ENCODE data around the gene ITPRID2. TPM values are rescaled to one million over a fixed set of nuclear protein-coding genes. Genes with fewer than 3 reads are reported as not detected.

ITPRID2 gene
- total RNA-seq, 1 experiment from 2014 or later = 168 TPM

DNA sequence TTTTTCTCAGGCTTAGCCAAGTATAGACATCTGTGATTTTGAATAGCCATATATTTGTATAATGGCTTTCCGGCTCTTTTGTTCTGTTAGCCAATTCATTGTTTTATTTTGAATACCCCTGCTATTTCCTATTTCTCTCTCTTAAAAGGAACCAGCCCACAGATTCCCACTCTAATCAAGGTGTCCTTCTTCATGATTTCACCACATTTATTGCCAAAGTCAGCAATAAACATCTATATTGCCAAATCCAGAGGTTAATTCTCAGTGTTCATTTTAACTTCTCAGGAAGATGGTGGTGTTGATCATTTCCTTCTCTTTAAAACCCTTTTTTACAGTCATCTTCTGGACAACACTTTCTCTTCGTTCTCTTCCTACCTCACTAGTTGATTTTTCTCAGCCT is 13.1 kb upstream of the ITPRID2 start:
- DNase-seq (ENCODE audit: extremely low read depth, low read depth) = no peak

DNA sequence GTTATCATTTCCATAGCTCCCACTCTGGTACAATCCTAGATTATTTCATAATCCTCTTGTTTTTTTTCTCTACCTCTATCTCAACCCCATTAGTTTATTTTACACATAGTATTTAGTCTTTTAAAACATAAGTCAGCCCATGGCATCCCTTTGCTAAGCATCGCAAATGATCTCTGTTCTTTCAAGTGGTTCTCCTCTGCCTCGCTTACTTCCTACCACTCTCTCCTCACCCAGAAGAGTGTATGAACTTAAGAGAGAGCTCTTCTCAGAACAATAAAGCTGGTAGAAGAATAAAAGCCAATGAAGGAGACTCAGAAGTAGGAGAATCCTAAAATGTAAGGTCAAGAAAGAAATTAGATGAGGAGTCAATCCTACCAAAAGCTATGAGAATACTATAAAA is 12.2 kb upstream of the ITPRID2 start:
- no peak for DNase-seq (ENCODE audit: extremely low read depth, low read depth)

- no peak for DNase-seq (ENCODE audit: extremely low read depth, low read depth)
These were observed 9.1 kb upstream of the ITPRID2 start for GRCh38 chr2:181882246-181883020.

- DNase-seq (ENCODE audit: extremely low read depth, low read depth) = no peak
These were observed 6.9 kb upstream of the ITPRID2 start for GRCh38 chr2:181884601-181885000.

GRCh38 chr2:181885096-181885495 is 6.4 kb upstream of the ITPRID2 start:
- DNase-seq (ENCODE audit: extremely low read depth, low read depth) = no peak

DNA sequence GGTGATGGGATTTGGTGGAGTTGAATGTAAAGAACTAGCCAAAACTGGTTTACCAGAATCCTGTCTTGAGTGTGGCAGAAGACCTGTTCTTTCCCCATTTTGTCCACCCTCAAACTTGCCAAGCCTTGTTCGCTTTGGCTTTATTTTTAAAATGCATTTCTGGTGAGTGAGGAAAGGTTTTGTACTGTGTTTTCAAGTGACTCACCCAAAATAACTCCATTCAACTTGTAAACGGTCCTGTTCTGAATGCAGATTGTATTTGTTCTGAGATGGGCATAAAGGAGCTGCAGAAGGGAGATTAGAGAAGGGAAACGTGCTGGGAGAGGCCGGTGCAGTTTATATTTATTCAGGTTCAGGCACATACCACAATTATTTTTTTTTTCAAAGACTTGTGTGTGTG is 5.3 kb upstream of the ITPRID2 start:
- DNase-seq (ENCODE audit: extremely low read depth, low read depth) = no peak

- DNase-seq (ENCODE audit: extremely low read depth, low read depth) = no peak
These were observed 4.5 kb upstream of the ITPRID2 start for GRCh38 chr2:181887045-181887444.

- DNase-seq (ENCODE audit: extremely low read depth, low read depth) = no peak
These were observed 1.8 kb upstream of the ITPRID2 start for GRCh38 chr2:181889776-181890175.

- DNase-seq (ENCODE audit: extremely low read depth, low read depth) = no peak
These were observed 1.3 kb upstream of the ITPRID2 start for GRCh38 chr2:181890271-181890670.

DNA sequence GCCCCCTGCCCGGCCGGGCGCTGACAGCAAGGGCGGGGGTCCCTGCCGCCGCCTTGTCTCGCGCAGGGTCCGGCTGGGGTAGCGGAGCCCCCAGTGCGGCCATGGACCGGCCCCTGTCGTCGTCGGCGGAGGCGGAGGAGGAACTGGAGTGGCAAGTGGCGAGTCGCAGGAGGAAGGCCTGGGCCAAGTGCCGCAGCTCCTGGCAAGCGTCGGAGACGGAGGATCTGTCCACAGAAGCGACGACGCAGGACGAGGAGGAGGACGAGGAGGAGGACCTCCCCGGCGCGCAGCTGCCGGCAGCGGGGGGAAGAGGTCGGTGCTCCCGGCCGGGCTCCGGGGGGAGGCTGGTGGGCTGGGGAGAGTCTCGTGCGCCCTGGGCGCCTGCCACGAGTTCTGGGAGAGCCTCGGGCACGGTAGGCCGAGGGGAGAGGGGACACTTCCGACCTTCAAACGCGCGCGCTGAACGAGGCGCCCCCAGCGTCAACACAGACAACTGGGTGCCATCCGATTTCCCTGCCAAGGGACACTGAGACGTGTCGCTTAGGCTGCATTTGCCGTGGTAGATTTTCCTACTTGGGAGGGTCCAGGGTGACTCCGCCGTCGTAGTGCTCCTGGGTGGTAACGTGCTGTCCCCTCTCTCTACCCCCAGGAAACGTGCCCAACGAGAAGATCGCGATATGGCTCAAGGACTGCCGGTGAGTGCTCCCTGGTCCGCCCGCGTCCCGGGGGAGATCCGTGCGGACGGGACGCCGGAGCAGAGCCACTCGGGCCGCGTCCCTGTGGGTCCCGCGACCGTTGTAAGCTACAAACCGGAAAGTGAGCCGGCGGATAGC is 652 bp downstream of the ITPRID2 start:
- peak; percentile 57 for DNase-seq (ENCODE audit: extremely low read depth, low read depth)

DNA sequence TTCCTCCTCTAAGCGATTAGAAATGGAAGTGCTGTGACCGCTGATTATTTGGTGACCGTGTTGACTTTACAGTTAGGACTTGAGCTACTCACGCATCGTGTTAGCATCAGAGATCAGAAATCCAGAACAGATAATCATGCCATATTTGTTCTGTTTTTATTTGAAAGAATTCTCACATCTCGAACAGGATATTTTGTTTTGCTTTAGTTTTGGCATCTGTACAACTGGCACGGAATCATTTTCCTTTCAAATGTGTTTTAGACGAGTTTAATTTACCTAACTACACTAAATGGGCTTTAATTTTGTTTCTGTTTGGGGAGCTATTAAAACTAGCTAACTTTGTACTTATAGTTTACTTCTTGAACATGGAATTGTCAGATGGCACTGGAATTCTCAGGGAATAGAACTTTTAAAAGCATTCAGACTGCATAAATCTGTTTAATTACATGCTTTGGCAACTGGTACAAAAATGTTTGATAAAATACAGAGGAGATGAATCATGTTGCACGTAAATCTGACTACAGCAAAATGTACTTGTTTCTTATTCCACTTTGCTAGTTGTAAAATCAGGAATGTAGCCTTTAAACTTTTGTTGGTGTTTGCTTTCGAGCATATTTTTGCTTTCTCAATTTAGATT is 1.4 kb downstream of the ITPRID2 start:
- DNase-seq (ENCODE audit: extremely low read depth, low read depth) = no peak

DNA sequence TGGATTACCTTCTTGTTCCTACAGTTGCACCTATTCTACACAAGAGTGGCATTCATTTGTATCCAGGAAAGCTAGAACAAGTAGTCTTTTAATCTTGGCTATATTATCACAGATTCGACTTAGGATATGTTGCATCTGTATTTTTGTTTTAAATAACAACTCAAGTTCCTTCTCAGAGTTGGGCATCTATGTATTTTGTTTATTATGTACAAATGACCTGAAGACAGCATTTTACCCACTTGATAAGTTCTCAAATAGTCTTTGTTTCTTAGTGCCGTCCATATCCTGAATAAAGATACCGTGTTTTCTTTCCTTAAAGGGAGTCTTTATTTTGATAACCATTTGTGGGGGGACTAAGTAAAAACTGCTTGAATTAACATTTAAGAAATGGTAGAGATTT is 2.9 kb downstream of the ITPRID2 start:
- DNase-seq (ENCODE audit: extremely low read depth, low read depth) = no peak

DNA sequence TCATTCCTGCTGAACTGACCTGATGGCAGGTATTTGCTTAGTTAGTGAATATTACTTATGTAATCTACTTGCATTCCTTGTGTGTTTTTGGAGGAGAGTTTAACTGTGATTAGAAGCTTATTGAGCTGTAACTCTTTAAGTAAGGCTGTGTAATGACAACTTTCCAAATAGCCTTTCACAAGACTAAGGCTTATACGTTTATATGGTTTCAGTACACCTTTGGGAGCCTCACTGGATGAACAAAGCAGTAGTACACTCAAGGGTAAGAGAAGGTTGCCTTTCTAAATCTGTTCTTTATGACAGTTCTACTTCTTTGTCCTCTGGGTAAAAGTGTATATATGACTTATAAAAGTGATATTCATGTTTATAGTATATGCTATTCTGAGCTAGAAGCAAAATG is 4.3 kb downstream of the ITPRID2 start:
- DNase-seq (ENCODE audit: extremely low read depth, low read depth) = no peak

DNA sequence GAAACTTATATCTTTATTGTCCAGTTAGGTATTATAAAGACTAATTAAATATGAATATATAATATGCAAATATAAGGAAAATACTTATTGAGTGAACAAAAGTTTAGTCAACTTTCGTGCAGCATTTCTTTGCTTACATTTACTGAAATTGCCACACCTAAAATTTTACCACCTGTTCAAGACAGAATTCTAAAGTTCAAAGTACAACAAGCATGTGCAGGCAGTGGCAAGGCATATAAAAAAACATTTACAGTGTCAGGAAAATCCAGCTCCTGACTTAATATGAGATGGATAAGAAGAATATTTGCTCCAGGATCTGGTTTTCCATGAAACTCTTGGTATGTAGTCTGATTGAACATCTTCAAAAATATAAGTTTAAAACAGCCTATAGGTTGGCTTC is 4.8 kb downstream of the ITPRID2 start:
- DNase-seq (ENCODE audit: extremely low read depth, low read depth) = no peak

DNA sequence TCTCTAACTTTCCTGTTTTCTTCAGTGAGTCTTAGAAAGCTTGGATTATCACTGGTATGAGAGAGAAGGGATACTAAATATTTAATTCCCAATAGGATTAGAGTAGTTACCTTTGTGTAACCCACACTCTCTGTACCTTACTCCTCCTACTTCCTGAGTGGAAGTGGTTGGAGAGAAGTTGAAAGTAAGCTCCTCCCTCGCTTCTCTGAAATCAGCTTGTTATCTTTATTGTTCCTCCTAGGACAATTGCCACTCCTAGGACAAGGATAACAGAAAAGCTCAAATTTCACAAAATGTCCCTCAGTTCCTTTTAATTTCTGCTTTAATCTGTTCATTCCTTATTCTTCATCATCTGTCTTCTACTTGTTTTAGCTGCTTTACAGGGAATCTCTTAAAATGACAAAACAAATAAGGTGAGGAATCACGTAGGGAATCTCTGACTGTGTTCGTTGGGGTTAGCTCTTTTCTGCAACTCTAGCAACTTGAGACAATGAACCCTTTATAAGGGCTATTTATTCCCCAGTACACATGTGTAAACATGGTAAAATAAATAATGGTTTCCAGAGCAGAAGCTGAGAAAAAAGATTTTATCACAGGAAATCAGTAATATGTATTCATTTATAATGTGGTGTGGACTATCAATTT is 8.6 kb downstream of the ITPRID2 start:
- DNase-seq (ENCODE audit: extremely low read depth, low read depth) = no peak

DNA sequence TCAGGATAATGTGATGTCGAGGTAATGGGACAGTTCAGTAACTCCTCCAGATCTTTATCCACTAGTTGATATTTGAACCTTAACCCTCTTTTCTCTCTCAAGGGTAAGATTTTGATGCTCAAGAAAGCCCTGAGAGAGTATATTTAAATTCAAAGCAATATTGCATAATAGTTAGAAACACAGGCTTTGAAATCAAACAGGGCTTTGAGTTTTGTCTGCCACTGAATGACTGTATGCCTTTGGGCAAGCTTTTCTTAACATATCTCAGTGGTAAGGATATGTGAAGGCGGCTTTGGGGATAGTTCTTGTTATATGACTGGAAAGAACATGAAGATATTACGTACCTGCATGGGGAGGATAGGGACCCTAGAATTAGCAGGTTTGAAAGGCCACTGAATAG is 11.1 kb downstream of the ITPRID2 start:
- DNase-seq (ENCODE audit: extremely low read depth, low read depth) = no peak

DNA sequence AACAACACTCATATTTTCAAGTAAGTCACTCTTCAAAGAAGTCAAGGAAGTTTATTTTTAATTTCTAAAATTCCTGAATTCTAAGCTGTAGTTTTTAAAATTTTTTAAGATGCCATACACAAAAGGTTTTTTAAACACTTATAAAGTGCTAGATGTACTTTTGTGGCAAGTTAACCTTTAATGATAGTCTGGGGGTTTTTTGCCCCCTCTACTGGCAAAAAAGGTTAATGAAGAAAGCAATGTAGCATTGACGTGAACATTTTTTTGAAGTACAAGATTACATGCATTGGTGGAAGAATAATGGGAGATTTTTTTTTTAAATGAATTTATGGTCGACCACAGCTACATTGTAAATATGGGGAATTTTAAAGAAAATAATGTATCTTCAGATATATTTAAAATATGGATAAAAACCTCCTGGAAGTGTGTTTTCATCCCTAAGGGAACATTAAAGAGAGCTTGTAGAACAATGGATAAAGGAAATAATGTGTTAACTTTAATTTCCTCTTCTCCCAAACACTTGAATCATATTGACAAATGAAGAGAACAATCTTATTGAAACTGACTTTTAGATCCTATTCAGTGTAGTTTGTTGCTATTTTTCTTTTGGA is 12.6 kb downstream of the ITPRID2 start:
- peak; percentile 51 for DNase-seq (ENCODE audit: extremely low read depth, low read depth)

- DNase-seq (ENCODE audit: extremely low read depth, low read depth) = no peak
These were observed 15.5 kb downstream of the ITPRID2 start for GRCh38 chr2:181907057-181907456.

DNA sequence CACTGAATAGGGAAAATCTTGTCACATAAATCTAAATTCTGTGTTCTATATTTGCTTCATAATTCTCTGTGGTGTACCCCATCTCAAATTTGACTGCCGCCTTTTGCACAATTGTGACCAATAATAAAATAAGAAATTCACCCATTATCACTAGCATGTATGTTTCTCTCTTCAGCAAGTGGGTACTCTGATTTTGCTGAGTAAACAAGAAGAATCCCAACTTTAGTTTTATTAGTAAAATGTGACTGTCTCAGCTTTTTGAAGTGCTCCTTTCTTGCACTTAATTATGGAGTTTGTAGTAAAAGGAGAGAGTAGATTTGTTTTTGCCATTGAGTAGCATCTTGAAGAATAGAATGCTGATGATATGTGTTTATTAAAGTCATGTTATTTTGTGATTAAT is 16.1 kb downstream of the ITPRID2 start:
- DNase-seq (ENCODE audit: extremely low read depth, low read depth) = no peak

- DNase-seq (ENCODE audit: extremely low read depth, low read depth) = no peak
These were observed 18.7 kb downstream of the ITPRID2 start for GRCh38 chr2:181910028-181910831.
